ENCODE data around the gene RTF2. TPM values are rescaled to one million over a fixed set of nuclear protein-coding genes. Genes with fewer than 3 reads are reported as not detected.
"Not testable (repeated sequence)": the region's sequence is repeated elsewhere in the genome, so short reads cannot be mapped to it uniquely, and the experiment has no call there.

The RTF2 gene
- total and polyA plus RNA-seq, 10 donors, result 50.3 to 89.3 (median 76.3) TPM

- no peak overlapping the region for H3K4me3 ChIP-seq
- H3K27ac ChIP-seq, result no peak overlapping the region
- 61 to 79% (median 67%) methylated on average over 6 of the region's 6 CpGs for whole genome bisulfite sequencing, 5 donors
- intact Hi-C loops (cut with DNase I; ENCODE audit: low total_unique reads), result no loop called here
- no peaks in the 10 kb centered on the region for H3K4me1 ChIP-seq
- peak; percentile 46 for DNase-seq
- H3K9me3 ChIP-seq, result peaks cover 8 to 49% (median 45%) of the 10 kb centered on the region in 8 donors
- peaks cover 3 to 46% (median 43%) of the 10 kb centered on the region in 6 donors for H3K36me3 ChIP-seq
- H3K27me3 ChIP-seq (replicated peaks in 1 of 7), result no peaks in the 10 kb centered on the region
- TF ChIP-seq POLR2A (IDR thresholded peaks at IDR 0.05) (no peak), POLR2AphosphoS5 (IDR thresholded peaks at IDR 0.05) (no peak), CTCF (IDR thresholded peaks at IDR 0.05 in 8 of 11, conservative IDR thresholded peaks at IDR 0.05 in 3 of 11) (no peak)
Observed at GRCh38 chr20:56522311-56522710, 53.9 kb downstream of the RTF2 start.

DNA sequence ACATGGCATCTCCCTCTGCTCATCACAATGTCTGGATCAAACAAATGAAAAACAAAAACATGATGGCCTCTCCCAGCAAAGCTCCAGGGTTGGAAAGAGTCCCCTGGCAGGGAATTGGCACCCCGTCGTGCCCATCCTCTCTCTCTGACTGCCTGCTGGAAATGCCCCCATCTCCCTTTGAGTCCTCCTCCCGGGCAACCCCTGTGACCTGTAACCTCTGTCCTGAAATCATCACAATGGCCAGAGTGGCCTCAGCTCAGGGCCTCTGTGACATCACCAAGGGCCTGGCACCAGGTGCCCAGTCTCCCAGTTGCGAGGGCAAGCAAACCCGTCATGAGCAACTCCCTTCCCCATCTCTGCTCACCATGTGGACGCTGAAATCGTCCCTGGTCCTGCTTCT lies 56.0 kb downstream of the RTF2 start, which contains the start of gene FAM209A:
FAM209A (plus strand) TSS at position 301 of the 400 bp plus-strand sequence; CDS start at position 366, 65 bp downstream.
- H3K4me3 ChIP-seq; H3K4me1 ChIP-seq; intact Hi-C loops (cut with DNase I; ENCODE audit: low total_unique reads); H3K27me3 ChIP-seq (replicated peaks in 1 of 7); H3K27ac ChIP-seq: not testable (repeated sequence)
- Histone ChIP-seq H3K9me3 (peaks cover 8 to 31% (median 29%) of the 10 kb centered on the region in 8 donors), H3K36me3 (peaks cover 0 to 24% (median 22%) of the 10 kb centered on the region in 6 donors)
- peak; percentile 46 for DNase-seq
- 86 to 94% (median 92%) methylated on average over 5 to 7 of the region's 7 CpGs for WGBS, 5 donors

- peak; percentile 54 for DNase-seq
Observed at GRCh38 chr20:56527521-56527920, 59.1 kb downstream of the RTF2 start.

DNA sequence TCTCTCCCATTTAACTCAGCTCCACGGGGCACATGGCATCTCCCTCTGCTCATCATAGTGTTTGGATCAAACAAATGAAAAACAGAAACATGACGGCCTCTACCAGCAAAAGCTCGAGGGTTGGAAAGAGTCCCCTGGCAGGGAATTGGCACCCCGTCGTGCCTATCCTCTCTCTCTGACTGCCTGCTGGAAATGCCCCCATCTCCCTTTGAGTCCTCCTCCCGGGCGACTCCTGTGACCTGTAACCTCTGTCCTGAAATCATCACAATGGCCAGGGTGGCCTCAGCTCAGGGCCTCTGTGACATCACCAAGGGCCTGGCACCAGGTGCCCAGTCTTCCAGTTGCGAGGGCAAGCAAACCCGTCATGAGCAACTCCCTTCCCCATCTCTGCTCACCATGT lies 64.5 kb downstream of the RTF2 start, which contains the start of gene FAM209B:
FAM209B (plus strand) TSS at position 301 of the 400 bp plus-strand sequence; CDS start at position 397, 96 bp downstream.
- H3K4me1 ChIP-seq; intact Hi-C loops (cut with DNase I; ENCODE audit: low total_unique reads); H3K4me3 ChIP-seq; DNase-seq; H3K27ac ChIP-seq; H3K36me3 ChIP-seq; H3K9me3 ChIP-seq; H3K27me3 ChIP-seq (replicated peaks in 1 of 7): not testable (repeated sequence)
- WGBS, 5 donors, result 90 to 94% (median 91%) methylated on average over 9 of the region's 9 CpGs

More at GRCh38 chr20:56527521-56527920, 59.1 kb downstream of the RTF2 start:
- Histone ChIP-seq H3K36me3 (no peaks in the 10 kb centered on the region), H3K4me3 (no peak overlapping the region), H3K27me3 (replicated peaks in 1 of 7) (no peaks in the 10 kb centered on the region), H3K9me3 (peaks cover 0 to under 1% (median 0%) of the 10 kb centered on the region in 8 donors), H3K4me1 (no peaks in the 10 kb centered on the region), H3K27ac (no peak overlapping the region)
- 92 to 98% (median 95%) methylated on average over 4 to 7 of the region's 7 CpGs for WGBS, 5 donors
- intact Hi-C loops (cut with DNase I; ENCODE audit: low total_unique reads), result no loop called here
- TF ChIP-seq POLR2AphosphoS5 (IDR thresholded peaks at IDR 0.05), result peak in 1 of 3 donors; percentile 9
- no peak for TF ChIP-seq POLR2A (IDR thresholded peaks at IDR 0.05)

- no peaks in the 10 kb centered on the region for H3K4me1 ChIP-seq
- H3K27ac ChIP-seq, result no peak overlapping the region
- H3K9me3 ChIP-seq, result no peaks in the 10 kb centered on the region
- TF ChIP-seq CTCF (IDR thresholded peaks at IDR 0.05 in 8 of 11, conservative IDR thresholded peaks at IDR 0.05 in 3 of 11) (no peak), POLR2A (IDR thresholded peaks at IDR 0.05) (no peak), POLR2AphosphoS5 (IDR thresholded peaks at IDR 0.05) (no peak)
- H3K4me3 ChIP-seq, result no peak overlapping the region
- H3K36me3 ChIP-seq, result peaks cover 0 to 3% (median 0%) of the 10 kb centered on the region in 6 donors
- H3K27me3 ChIP-seq (replicated peaks in 1 of 7), result no peaks in the 10 kb centered on the region
- no peak for DNase-seq
- intact Hi-C loops (cut with DNase I; ENCODE audit: low total_unique reads), result no loop called here
- WGBS, 5 donors, result 82 to 84% (median 83%) methylated on average over 3 of the region's 3 CpGs
Observed at GRCh38 chr20:56537997-56538396, 69.6 kb downstream of the RTF2 start.

All from spleen (tissue), 11 donors.